Stimulated activated CD8-positive, alpha-beta memory T cell treated with anti-CD3 and anti-CD28 coated beads, Interleukin-12 subunit alpha, Interleukin-12 subunit beta, amount 100 ng/mL, for 24 hours (primary cell): ENCODE data around the gene VPS13D.

ENCODE experiments used
- DNase-seq: peaks from one replicate; pipeline ENCODE4 v3.0.0-alpha.2; 2020; ENCODE audit errors: extremely low read depth

The VPS13D gene, protein sequence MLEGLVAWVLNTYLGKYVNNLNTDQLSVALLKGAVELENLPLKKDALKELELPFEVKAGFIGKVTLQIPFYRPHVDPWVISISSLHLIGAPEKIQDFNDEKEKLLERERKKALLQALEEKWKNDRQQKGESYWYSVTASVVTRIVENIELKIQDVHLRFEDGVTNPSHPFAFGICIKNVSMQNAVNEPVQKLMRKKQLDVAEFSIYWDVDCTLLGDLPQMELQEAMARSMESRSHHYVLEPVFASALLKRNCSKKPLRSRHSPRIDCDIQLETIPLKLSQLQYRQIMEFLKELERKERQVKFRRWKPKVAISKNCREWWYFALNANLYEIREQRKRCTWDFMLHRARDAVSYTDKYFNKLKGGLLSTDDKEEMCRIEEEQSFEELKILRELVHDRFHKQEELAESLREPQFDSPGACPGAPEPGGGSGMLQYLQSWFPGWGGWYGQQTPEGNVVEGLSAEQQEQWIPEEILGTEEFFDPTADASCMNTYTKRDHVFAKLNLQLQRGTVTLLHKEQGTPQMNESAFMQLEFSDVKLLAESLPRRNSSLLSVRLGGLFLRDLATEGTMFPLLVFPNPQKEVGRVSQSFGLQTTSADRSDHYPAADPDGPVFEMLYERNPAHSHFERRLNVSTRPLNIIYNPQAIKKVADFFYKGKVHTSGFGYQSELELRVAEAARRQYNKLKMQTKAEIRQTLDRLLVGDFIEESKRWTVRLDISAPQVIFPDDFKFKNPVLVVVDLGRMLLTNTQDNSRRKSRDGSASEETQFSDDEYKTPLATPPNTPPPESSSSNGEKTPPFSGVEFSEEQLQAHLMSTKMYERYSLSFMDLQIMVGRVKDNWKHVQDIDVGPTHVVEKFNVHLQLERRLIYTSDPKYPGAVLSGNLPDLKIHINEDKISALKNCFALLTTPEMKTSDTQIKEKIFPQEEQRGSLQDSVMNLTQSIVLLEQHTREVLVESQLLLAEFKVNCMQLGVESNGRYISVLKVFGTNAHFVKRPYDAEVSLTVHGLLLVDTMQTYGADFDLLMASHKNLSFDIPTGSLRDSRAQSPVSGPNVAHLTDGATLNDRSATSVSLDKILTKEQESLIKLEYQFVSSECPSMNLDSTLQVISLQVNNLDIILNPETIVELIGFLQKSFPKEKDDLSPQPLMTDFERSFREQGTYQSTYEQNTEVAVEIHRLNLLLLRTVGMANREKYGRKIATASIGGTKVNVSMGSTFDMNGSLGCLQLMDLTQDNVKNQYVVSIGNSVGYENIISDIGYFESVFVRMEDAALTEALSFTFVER (N-terminal part only)

DNA sequence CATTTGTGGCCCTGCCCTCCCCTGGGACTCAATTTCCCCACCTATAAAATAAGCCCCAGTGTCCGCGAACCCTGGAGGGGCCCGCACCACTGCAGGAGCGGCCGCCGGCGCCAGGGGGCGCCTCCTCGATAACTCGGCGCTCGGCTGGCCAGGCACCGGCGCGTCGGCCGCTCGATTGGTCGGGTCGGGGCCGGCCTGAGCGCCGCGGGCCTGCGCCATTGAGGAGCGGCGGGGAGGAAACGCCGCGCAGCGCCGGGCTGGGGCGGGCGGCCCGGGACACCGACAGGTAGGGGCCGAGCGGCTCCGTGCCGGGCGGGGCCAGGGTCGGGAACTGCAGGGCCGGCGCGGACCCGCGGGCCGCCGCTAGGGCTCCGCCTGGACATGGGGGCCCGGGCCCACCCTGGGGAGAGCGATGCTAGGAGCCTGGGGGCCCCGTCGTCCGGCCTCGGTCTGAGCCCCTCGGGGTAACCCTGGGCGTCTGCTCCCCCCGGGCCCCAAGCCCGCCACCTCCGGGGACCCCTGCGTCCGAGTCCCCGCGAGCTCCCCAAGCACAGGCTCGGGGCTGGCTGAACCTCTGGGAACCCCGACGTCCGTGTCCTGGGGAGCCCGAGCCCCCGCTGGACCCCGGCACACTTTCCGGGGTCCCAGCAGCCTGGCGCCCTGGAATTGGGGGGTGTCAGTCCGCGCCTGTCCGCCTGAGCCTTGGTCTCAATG lies at the start of gene VPS13D:
Gene VPS13D (plus strand): TSS at position 196 of the 714 bp plus-strand sequence. CDS start 4,237 bp downstream, outside the sequence.
- peak; percentile 64 for DNase-seq

DNA sequence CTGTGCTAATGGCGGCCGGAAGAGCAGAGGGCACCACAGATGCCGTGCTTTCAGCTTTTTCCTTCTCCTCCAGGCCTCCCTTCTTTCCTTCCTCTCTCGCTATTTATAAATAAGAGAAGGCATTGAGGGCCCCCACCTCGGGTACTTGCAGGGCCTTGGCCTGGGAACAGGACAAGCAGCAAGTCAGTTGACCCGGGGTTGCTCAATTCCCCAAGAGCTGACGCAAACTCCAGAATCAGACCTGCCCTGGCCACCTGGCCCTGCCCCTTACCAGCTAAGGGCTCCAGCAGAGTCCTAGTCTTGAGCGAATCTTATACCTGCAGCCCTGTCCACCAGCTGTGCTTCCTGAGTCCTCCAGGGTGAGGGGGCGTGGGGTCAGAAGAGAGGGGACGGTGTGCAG lies 49.5 kb upstream of the VPS13D start:
- no peak for DNase-seq

DNA sequence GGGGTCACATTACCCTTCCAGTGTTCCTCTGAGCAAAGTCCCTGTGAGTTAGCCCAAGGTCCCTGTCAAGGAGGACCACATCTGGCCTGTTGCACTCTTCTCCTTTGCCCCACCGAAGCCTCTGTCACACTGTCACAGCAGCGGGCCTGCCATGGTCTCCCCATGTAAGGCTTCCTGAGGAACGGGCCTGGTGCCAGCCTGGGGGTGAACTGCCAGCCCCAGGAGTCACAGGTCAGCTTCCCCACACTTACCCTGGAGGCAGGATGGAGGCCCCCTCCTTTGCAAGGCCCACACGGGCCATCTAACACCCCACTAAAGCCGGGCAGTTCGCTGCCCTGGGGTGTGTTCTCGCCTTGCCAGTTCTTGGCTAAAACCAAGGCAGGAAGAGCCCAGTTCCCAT lies 48.9 kb upstream of the VPS13D start:
- no peak for DNase-seq

DNA sequence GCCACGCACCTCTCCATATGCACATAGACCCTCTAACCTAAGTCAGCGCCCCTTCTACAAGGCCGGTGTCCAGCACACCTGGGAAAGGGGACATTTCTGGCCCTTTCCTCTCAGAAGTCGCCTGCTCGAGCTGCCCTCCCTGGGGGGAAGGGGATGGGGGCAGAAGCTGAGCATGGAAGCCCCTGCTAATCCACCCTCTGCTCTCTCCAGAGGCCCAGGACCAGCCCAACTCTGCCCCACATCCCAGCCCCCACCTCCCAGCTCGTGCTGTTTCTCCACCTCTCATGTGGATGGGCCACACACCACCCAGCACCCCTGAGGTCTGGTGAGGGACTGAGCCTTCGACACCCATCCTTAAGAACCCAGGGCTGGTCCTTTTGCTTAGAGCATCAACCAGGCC lies 48.3 kb upstream of the VPS13D start:
- no peak for DNase-seq

DNA sequence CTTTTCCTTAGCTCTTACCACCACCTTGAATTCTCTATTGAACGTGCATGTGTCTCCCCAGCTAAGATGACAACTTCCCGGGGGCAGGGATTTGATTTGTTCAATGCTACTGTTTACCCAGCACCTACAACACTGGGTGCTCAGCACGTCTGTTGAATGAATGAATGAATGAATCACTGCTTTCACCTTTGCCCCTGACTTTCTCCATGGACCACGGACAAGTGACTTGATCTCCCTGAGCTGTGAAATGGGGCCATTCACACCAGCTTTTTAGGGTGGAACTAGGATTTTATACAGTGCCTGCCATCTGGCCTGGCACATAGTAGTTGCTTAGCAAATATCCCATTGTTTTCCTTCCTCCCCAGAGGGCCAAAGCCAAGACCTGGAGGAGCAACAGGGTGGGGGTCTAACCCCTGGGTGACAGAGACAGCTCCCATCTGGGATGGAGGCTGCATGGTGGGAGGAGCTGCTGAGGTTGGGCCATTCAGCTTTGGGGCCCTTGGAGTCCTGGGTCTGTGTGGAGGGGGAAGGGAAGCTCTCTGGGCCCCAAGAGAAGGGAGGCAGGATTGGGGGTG lies 47.3 kb upstream of the VPS13D start:
- DNase-seq: no peak

DNA sequence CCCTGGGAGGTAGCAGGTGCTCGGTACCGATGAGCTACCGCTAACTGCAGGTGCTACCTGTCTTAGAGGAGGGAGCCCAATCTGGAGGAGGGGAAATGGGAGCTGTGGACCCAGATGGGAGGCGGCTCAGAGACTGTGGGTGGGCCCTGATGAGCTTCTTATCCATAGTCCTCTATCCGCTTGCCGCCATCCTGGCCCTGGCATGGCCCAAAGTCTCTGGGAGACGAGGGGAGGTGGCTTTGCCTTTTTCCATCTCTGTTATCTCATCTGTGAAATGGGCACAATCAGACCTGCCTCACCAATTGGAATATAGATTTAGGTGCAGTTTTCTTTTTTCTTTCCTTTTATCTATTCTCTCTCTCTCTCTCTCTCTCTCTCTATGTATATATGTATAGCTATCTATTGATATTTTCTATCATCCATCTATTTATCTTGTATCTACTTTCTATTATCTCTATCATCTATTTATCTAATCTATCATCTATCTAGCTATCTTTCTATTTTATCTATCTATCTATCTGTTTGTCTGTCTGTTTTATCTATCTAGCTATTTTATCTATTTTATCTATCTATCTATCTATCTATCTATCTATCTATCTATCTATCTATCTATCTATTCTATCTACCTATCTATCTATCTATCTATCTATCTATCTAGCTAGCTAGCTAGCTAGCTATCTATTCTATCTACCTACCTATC lies 46.6 kb upstream of the VPS13D start:
- no peak for DNase-seq

DNA sequence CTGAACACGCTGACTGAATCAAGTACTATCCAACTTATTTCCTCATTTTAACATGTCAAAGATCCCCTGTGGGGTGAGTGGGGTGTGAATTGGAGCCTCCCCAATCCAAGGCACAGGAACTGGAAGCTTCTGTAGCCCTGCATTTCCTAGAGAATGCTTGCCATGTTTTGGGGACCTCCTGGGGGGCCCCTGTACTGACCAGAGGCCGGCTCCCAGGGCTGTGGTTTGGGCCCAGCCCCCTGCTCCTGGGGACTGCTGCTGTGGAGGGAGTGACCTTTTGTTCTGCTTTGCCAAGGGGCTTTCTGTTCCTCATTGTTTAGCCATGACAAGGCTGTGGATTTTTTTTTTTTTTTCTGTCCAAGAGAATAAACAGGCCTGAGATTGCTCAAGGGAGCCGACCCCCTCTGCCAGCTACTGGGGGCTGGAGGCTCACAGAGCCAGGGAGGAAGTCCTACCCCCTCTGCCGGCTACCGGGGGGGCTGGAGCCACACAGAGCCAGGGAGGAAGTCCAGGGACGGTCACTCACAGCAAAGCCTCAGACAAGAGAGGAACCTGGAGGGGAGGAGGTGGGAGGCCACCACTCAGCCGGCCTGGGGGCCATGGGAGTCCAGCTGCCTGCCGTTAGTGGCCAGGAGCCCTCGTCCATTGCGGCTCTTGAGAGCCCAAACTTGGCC lies 45.7 kb upstream of the VPS13D start:
- no peak for DNase-seq

DNA sequence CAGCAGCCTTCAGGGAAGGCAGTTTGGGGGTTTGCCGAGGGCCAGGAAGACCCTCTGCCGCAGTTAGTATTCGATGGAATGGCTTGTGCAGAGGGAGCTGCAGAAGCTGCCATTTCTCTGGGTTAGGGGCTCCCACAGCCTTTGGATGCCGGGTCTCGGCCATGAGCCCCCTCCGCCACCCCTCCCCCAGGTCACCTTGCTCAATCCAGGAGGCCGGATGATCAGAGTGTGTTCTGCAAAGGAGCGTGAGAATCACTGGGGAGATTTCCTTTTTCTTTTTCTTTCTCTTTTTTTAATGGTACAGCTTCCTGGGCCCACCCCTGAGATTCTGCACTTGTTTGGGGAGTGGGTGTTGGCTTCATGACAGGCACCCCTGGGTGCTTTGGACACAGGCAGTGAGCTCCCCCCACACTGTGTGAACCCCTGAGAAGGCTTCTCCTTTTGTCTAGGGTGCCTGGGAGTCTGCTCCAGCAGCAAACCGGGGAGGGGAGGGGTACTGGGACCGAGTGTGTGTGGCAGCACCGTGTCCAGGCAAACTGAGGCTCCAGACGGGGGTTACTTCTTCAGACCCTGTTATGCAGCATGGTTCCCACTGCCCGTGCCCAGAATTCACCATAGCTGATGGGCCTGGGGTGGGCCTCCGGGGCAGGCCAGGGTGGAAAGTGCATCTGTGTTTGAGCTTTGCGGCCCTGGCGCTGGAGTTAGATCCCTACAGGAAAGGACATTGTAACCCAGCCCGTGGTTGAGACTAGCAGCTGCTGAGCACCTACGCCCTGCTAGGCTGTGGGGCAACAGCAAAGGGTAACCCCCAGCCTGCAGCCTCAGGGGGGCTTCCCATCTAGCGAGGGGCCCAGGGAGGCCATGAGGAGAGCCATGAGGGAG lies 44.6 kb upstream of the VPS13D start:
- no peak for DNase-seq

DNA sequence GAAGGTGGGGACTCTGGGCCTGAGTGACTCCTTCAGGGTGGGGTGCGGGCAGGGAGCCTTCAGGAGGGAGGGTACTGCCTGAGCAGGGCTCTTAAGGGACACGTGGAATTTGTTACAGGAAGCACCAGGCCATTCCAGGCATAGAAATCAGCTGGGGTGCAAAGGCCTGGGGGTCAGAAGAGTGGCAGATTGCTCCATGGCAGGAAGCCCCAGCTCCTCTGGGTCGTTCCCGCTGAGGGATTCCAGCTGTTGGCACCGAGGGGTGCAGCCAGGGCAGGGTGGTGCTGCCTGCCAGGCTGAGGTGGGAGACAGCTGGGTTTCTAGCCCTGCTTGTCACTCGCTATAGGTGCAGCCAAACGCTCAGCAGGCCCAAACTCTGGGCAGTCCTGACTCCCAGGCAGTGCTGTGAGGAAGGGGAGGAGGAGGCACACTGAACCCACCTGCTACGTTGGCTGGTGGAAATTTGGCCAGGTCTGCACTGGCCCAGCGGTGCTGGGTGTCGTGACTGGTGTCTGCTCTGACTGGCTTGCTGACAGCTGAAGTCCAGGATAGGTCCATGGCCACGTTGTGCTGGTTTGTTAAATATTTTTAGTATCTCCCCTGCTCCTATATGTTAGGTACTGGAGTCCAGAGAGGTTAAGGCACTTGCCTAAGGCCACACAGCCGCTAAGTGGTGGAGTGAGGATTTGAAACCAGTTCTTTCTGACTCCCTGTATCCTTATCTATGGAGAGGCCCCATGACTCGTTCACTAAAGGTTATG lies 43.7 kb upstream of the VPS13D start:
- no peak for DNase-seq

DNA sequence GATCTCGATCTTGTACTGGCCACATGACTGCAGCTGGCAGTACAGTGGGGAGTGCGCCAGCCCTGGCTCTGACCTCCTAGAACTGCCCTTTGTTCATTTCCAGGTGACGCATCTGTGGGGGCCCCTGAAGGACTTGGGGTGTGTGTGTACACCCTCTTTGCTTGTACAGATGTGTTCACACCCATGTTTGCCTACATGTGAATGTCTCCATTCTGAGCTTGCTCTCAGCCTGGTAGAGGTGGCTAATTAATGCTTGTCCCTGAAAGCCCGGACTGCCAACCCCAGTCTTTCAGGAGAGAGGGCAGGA lies 43.2 kb upstream of the VPS13D start:
- DNase-seq: no peak

DNA sequence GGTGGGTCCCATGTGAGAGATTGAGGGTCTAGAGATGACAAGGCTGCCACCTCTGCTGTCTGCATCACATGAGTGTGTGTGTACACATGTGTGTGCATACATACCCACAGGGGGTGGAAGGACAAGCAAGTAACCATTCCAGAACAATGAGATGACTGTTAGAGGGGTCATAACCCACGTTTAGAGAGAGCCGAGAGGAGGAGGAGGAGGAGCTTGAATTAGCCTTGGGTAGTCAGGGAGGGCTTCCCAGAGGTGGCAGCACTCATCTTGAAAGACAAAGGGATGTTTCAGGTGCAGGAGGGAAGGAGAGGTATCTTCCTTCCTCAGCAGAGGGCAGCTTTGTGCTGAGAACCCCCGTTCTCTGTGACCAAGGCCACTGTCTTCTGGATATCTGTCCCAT lies 41.7 kb upstream of the VPS13D start:
- DNase-seq: no peak

DNA sequence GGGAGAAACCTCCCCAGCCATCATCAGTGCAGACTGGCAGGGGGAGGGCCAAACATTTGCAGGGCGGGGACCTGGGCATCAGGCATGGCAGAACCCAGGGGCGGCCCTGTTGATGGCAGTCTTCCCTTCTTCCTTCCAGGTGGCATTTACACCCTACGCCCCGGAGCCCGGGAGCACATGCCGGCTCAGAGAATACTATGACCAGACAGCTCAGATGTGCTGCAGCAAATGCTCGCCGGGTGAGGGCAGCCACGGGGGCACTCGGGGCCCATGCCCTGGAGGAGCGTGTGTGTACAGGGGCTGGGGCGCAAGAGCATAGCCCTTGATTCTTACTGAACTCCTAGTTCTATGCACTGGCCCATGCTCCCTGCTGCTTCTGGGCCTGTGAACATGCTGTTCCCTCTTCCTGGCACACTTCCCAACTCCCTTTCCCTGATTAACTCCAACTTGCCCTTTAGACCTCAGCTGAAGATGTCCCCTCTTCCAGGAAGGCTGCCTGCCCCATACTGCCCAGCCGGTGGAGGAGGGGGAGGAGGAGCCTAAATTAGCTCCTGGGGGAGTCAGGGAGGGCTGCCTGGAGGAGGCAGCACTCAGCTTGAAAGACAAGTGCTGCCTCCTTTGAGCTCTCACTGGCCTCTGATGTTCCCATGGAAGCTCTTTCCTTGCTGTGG lies 41.0 kb upstream of the VPS13D start:
- DNase-seq: no peak

DNA sequence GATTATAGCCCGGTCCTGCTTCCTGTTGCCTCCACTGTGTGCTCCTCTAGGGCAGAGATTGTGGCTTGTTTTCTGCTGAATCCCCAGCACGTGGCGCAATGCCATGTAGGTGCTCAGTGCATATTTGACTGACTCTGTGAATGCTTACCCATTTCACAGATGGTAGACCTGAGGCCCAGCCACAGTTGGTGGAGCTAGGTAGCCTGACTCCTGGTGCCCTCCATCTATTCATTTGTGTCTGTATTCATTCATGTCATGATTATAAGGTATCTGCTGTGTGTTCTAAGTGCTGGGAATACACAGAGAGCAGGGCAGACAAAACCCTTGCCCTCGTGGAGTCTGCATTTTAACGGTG lies 40.5 kb upstream of the VPS13D start:
- no peak for DNase-seq

DNA sequence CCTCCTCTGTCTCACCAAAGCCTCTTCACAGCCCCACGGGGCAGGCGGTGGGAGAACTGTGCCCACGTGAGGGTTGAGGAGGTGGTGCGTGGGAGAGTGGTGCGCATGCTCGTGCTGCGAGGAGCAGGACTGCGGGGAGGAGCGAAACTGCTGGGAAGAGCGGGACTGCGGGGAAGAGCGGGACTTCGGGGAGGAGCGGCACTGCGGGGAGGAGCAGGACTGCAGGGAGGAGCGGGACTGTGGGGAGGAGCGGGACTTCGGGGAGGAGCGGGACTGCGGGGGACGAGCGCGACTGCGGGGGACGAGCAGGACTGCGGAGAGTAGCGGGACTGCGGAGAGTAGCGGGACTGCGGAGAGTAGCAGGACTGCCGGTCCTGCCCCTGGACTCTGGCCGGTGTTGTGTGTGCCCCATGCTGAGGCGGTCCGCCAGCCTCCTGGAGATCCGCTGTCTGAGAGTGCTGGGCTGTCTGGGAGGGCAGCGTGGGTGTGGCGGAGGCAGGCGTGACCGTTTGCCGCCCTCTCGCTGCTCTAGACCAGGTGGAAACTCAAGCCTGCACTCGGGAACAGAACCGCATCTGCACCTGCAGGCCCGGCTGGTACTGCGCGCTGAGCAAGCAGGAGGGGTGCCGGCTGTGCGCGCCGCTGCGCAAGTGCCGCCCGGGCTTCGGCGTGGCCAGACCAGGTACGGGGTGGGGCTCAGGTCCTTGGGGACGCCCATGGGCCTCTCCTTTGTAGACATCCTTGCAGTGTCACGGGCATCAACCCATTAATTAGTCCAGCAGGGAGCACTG lies 38.4 kb upstream of the VPS13D start:
- DNase-seq: no peak

DNA sequence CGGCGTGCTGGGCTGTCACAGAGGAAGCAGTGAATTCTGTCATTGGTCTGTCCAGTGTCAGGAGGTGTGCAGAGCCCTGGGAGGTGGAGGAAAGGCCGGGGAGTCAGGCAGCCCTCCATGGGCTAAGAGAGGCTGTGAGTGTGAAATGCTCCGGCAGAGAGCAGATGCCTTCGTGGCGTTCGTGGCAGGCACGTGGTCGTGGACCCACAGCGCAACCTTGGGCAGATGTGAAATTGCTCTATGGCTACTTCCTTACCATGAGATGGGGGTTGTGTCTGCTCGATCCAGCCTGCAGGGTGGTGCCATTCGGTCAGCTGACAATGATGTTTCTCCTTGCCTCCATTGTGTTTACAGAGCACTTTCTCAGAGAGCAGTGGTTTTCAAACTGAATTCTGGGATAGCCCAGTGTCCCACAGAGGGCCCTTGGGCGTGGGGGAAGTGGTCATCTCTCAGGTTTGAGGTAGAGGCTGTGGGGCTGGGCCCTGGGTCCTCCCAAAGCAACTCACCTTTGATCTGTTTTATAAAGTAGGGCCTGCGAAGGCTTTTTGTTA lies 35.1 kb upstream of the VPS13D start:
- DNase-seq: no peak

DNA sequence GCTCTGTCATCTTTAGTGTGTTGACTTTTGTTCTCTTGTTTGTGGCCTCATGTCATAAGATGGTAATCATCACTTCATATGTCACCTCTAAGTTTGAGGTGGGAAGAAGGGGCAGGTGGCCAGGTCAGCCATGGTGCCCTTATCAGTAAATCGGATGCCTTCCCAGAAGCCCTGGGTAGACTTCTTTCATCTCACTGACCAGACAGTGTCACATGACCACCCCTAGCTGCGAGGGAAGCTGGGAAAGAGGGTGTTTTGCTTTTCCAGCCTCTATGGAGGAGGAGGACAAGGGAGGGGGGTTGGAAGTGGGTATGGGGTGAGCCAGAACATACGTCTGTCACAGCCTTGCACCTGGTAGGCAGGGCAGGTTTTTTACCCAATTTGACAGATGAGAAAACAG lies 34.4 kb upstream of the VPS13D start:
- no peak for DNase-seq
